SK-N-SH treated with all-trans-retinoic acid at 6 μM for 48 hours (cell line): Measurements from ENCODE around the gene PEX26.

Experiments
- ATAC-seq: fragments of 200-7000 bp; cut with Tn5 transposase; 3 replicates; pipeline ENCODE4 v1.9.1; 2020; ENCODE audit warnings: mild to moderate bottlenecking, moderate library complexity
- ARNTL ChIP-seq: fragments of 450-650 bp; formaldehyde crosslinking; IDR thresholded peaks from 2 replicates; pipeline ENCODE4 v1.5.0; 2020; ENCODE audit warnings: low read depth, mild to moderate bottlenecking, moderate library complexity, borderline replicate concordance
- CSDC2 ChIP-seq: fragments of 250-450 bp; sonication (Bioruptor Pico); IDR thresholded peaks from 2 replicates; pipeline ENCODE4 v1.5.0; 2020; ENCODE audit warnings: mild to moderate bottlenecking, moderate library complexity
- CSRNP3 ChIP-seq: fragments of 250-450 bp; sonication (Bioruptor Pico); IDR thresholded peaks from 2 replicates; pipeline ENCODE4 v1.5.1; 2021; ENCODE audit warnings: mild to moderate bottlenecking, moderate library complexity
- OSR1 ChIP-seq: fragments of 250-450 bp; sonication (Bioruptor Pico); IDR thresholded peaks from 2 replicates; pipeline ENCODE4 v1.8.0; 2022; ENCODE audit warnings: moderate library complexity, mild to moderate bottlenecking, inconsistent platforms
- PATZ1 ChIP-seq: fragments of 250-450 bp; sonication (Bioruptor Pico); IDR thresholded peaks from 2 replicates; pipeline ENCODE4 v1.8.0; 2020; ENCODE audit warnings: mild to moderate bottlenecking, moderate library complexity, borderline replicate concordance
- RARB ChIP-seq: fragments of 250-450 bp; sonication (Bioruptor Pico); IDR thresholded peaks from 2 replicates; pipeline ENCODE4 v1.8.0; 2021; ENCODE audit warnings: mild to moderate bottlenecking, moderate library complexity
- TCF4 ChIP-seq: fragments of 250-450 bp; sonication (Bioruptor Pico); IDR thresholded peaks from 2 replicates; pipeline ENCODE4 v1.8.0; 2021; ENCODE audit warnings: mild to moderate bottlenecking, moderate library complexity, borderline replicate concordance
- ZC3H10 ChIP-seq: fragments of 250-450 bp; sonication (Bioruptor Pico); IDR thresholded peaks from 2 replicates; pipeline ENCODE4 v1.5.1; 2021; ENCODE audit warnings: mild to moderate bottlenecking, moderate library complexity
- ZFP3 ChIP-seq: fragments of 250-450 bp; sonication (Bioruptor Pico); IDR thresholded peaks from 2 replicates; pipeline ENCODE4 v1.5.0; 2020; ENCODE audit warnings: mild to moderate bottlenecking, moderate library complexity
- ZFP30 ChIP-seq: fragments of 450-650 bp; formaldehyde crosslinking; IDR thresholded peaks from 2 replicates; pipeline ENCODE4 v1.5.0; 2022; ENCODE audit warnings: mild to moderate bottlenecking, moderate library complexity
- ZNF70 ChIP-seq: fragments of 450-650 bp; formaldehyde crosslinking; IDR thresholded peaks from 2 replicates; pipeline ENCODE4 v1.5.0; 2020; ENCODE audit warnings: mild to moderate bottlenecking, moderate library complexity
- ZNF8 ChIP-seq: fragments of 450-650 bp; formaldehyde crosslinking; IDR thresholded peaks from 2 replicates; pipeline ENCODE4 v1.5.0; 2020; ENCODE audit warnings: mild to moderate bottlenecking, moderate library complexity
- TF ChIP-seq, protein P1 (sequence below): fragments of 250-450 bp; sonication (Bioruptor Pico); IDR thresholded peaks from 2 replicates; pipeline ENCODE4 v1.8.0; 2021; ENCODE audit warnings: low read depth, mild to moderate bottlenecking, moderate library complexity, borderline replicate concordance
- TF ChIP-seq, protein P2 (sequence below): fragments of 250-450 bp; sonication (Bioruptor Pico); IDR thresholded peaks from 2 replicates; pipeline ENCODE4 v1.5.1; 2020; ENCODE audit warnings: low read depth, mild to moderate bottlenecking, moderate library complexity
- TF ChIP-seq, protein P3 (sequence below): fragments of 250-450 bp; sonication (Bioruptor Pico); IDR thresholded peaks from 2 replicates; pipeline ENCODE4 v1.5.0; 2020; ENCODE audit warnings: mild to moderate bottlenecking, moderate library complexity

PEX26 gene

GRCh38 chr22:18115906-18116371 lies 38.1 kb downstream of the PEX26 start:
- TF ChIP-seq PATZ1 (CRISPR knock-in tag): no peak
- TF ChIP-seq ZFP3: no peak
- TF ChIP-seq TCF4 (CRISPR knock-in tag): no peak
- TF ChIP-seq, all 23 proteins: peak for 0
- ATAC-seq: no peak

DNA sequence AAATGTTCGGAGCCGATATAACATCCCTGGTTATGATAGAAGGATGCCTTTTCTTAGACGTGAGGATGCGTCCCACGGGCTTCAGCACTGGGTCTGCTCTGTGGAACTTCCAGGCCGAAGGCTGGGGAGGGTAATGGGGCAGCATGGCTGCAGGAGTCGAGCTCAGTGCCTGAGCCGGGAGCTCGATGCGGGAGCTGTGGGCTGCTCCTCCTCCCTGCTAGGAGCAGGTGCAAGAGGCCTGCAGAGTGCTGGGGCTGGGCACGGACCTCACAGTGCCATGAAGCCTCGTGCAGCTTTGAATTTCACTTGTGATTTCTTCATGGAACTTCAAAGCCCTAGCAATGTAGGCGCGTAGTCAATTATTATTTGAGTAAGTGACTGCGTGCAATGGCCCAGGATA lies 38.8 kb downstream of the PEX26 start:
- no peak for TF ChIP-seq CSRNP3 (CRISPR knock-in tag)
- no peak for TF ChIP-seq ZC3H10 (CRISPR knock-in tag)
- TF ChIP-seq PATZ1 (CRISPR knock-in tag): no peak
- TF ChIP-seq OSR1 (CRISPR knock-in tag): no peak
- TF ChIP-seq, protein P1, sequence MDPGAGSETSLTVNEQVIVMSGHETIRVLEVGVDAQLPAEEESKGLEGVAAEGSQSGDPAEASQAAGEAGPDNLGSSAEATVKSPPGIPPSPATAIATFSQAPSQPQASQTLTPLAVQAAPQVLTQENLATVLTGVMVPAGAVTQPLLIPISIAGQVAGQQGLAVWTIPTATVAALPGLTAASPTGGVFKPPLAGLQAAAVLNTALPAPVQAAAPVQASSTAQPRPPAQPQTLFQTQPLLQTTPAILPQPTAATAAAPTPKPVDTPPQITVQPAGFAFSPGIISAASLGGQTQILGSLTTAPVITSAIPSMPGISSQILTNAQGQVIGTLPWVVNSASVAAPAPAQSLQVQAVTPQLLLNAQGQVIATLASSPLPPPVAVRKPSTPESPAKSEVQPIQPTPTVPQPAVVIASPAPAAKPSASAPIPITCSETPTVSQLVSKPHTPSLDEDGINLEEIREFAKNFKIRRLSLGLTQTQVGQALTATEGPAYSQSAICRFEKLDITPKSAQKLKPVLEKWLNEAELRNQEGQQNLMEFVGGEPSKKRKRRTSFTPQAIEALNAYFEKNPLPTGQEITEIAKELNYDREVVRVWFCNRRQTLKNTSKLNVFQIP (CRISPR knock-in tag): no peak
- no peak for TF ChIP-seq ZFP30 (CRISPR knock-in tag)
- no peak for TF ChIP-seq ZNF70 (CRISPR knock-in tag)
- TF ChIP-seq, all 23 proteins: peak for 0
- ATAC-seq: no peak

DNA sequence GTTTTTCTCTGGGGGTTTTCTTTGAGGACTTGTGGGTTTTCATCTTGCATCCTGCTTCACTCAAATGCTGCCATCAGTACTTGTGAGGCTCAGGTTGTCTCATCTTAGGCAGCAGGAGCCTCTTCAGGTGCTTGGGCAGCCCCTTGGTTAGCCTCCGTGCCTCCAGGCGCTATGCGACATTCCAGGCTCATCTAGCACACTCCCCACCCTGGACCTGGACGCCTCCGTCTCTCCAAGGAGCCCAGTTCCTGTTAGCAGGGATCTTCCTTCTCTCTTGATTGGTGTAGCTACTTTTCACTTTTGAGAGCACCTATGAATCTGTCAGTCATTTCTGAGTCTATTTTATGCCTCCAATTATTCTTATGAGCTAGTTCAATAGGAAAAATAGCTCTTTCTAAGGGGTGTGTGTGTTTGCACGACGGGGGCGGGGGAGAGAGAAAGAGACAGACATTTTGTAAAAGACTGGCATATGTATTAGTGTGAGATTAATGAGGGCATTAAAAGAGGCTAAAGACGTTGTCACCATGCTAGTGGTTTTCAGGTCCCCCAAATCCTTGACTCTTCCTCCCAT lies 40.6 kb downstream of the PEX26 start:
- ATAC-seq: no peak
- TF ChIP-seq, protein P2, sequence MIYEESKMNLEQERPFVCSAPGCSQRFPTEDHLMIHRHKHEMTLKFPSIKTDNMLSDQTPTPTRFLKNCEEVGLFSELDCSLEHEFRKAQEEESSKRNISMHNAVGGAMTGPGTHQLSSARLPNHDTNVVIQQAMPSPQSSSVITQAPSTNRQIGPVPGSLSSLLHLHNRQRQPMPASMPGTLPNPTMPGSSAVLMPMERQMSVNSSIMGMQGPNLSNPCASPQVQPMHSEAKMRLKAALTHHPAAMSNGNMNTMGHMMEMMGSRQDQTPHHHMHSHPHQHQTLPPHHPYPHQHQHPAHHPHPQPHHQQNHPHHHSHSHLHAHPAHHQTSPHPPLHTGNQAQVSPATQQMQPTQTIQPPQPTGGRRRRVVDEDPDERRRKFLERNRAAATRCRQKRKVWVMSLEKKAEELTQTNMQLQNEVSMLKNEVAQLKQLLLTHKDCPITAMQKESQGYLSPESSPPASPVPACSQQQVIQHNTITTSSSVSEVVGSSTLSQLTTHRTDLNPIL (CRISPR knock-in tag): no peak
- TF ChIP-seq RARB: no peak
- TF ChIP-seq ZNF8 (CRISPR knock-in tag): no peak
- no peak for TF ChIP-seq OSR1 (CRISPR knock-in tag)
- no peak for TF ChIP-seq CSDC2 (CRISPR knock-in tag)
- no peak for TF ChIP-seq ZC3H10 (CRISPR knock-in tag)
- TF ChIP-seq ARNTL: no peak
- TF ChIP-seq, protein P3, sequence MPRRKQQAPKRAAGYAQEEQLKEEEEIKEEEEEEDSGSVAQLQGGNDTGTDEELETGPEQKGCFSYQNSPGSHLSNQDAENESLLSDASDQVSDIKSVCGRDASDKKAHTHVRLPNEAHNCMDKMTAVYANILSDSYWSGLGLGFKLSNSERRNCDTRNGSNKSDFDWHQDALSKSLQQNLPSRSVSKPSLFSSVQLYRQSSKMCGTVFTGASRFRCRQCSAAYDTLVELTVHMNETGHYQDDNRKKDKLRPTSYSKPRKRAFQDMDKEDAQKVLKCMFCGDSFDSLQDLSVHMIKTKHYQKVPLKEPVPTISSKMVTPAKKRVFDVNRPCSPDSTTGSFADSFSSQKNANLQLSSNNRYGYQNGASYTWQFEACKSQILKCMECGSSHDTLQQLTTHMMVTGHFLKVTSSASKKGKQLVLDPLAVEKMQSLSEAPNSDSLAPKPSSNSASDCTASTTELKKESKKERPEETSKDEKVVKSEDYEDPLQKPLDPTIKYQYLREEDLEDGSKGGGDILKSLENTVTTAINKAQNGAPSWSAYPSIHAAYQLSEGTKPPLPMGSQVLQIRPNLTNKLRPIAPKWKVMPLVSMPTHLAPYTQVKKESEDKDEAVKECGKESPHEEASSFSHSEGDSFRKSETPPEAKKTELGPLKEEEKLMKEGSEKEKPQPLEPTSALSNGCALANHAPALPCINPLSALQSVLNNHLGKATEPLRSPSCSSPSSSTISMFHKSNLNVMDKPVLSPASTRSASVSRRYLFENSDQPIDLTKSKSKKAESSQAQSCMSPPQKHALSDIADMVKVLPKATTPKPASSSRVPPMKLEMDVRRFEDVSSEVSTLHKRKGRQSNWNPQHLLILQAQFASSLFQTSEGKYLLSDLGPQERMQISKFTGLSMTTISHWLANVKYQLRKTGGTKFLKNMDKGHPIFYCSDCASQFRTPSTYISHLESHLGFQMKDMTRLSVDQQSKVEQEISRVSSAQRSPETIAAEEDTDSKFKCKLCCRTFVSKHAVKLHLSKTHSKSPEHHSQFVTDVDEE (CRISPR knock-in tag): no peak
